Germinal center (tissue), 1 donor: ENCODE data around the gene NEK8.

Experiments
- DNase-seq: peaks from one replicate; pipeline ENCODE4 v3.0.0; 2012; ENCODE audit warnings: mixed read lengths, low spot score

Gene NEK8

GRCh38 chr17:28728364-28729200 lies at the start of gene NEK8:
Gene NEK8, plus strand, starts transcription at chr17:28728788. Its CDS starts 26 bp downstream, at chr17:28728814.
- peak; percentile 91 for DNase-seq

GRCh38 chr17:28682655-28683054 lies 45.9 kb upstream of the NEK8 start:
- no peak for DNase-seq

- DNase-seq = no peak
Measured at GRCh38 chr17:28684963-28685362, 43.6 kb upstream of the NEK8 start.

GRCh38 chr17:28685366-28685765 lies 43.2 kb upstream of the NEK8 start:
- DNase-seq = no peak

GRCh38 chr17:28686296-28686695 lies 42.3 kb upstream of the NEK8 start:
- no peak for DNase-seq

GRCh38 chr17:28688481-28688880 lies 40.1 kb upstream of the NEK8 start:
- DNase-seq = no peak

- DNase-seq = no peak
Measured at GRCh38 chr17:28689011-28689410, 39.6 kb upstream of the NEK8 start.

GRCh38 chr17:28693869-28694268 lies 34.7 kb upstream of the NEK8 start:
- DNase-seq = no peak

- no peak for DNase-seq
Measured at GRCh38 chr17:28698253-28698941, 30.2 kb upstream of the NEK8 start.

GRCh38 chr17:28700278-28700677 lies 28.3 kb upstream of the NEK8 start:
- DNase-seq = no peak

GRCh38 chr17:28700830-28701492 lies 27.6 kb upstream of the NEK8 start:
- no peak for DNase-seq

- no peak for DNase-seq
Measured at GRCh38 chr17:28702026-28702751, 26.4 kb upstream of the NEK8 start.

- no peak for DNase-seq
Measured at GRCh38 chr17:28702752-28703150, 25.8 kb upstream of the NEK8 start.

- no peak for DNase-seq
Measured at GRCh38 chr17:28703552-28704218, 24.9 kb upstream of the NEK8 start.

GRCh38 chr17:28704219-28704858 lies 24.2 kb upstream of the NEK8 start:
- DNase-seq = no peak

- no peak for DNase-seq
Measured at GRCh38 chr17:28705074-28705659, 23.4 kb upstream of the NEK8 start.

GRCh38 chr17:28705728-28706334 lies 22.8 kb upstream of the NEK8 start:
- no peak for DNase-seq

- no peak for DNase-seq
Measured at GRCh38 chr17:28706471-28707338, 21.9 kb upstream of the NEK8 start.

- no peak for DNase-seq
Measured at GRCh38 chr17:28707339-28707720, 21.3 kb upstream of the NEK8 start.
